Endothelial cell of umbilical vein (primary cell): ENCODE results near the gene CD248. TPM values are rescaled to one million over a fixed set of nuclear protein-coding genes. Genes with fewer than 3 reads are reported as not detected.

ENCODE experiments used
- BruUV-seq: library from RNA; stranded (reverse); fragments of 400-500 nt; replicated peaks from 2 replicates; lab custom pipeline; 2021; lab: Mats Ljungman, UMichigan
- CTCF ChIA-PET: fragments of 300-600, 350-600 bp; sonication (Branson Sonifier 250); formaldehyde crosslinking; loops from one replicate; lab custom pipeline; 2021; ENCODE audit warnings: antibody characterized with exemption, inconsistent platforms; lab: Charles Lee
- POLR2A ChIA-PET: fragments of 300-600, 350-600 bp; sonication (Branson Sonifier 250); formaldehyde crosslinking; loops from one replicate; lab custom pipeline; 2021; ENCODE audit warnings: antibody characterized with exemption, inconsistent platforms; lab: Charles Lee
- DNase-seq: peaks from one replicate; pipeline ENCODE4 v3.0.0-alpha.2; 2011; ENCODE audit warnings: low read depth, low spot score
- FAIRE-seq: peaks from 2 replicates; lab custom pipeline; 2011; peaks lifted over from hg19 to GRCh38; lab: Jason Lieb, UNC
- H2AFZ ChIP-seq: 2 replicates; pipeline ENCODE4 v1.6.0; 2012; ENCODE audit warnings: low read depth, low read length, control low read depth, inconsistent platforms
- H3K27ac ChIP-seq: 2 replicates; pipeline ENCODE4 v1.5.1; 2011; ENCODE audit warnings: low read depth, mild to moderate bottlenecking, control low read depth, low read length, moderate library complexity; ENCODE audit not compliant: insufficient read depth
- H3K27me3 ChIP-seq, 2 experiments: 2 replicates each; pipeline versions ENCODE4 v1.6.0 to v1.6.1; 2011; ENCODE audit warnings: low read length in 2 of 2, mixed read lengths in 1 of 2; ENCODE audit not compliant: control insufficient read depth in 2 of 2, insufficient read depth in 2 of 2
- H3K36me3 ChIP-seq, 2 experiments: 2 replicates in 1 of 2; 3 replicates in 1 of 2; pipeline ENCODE4 v1.5.1; 2011; ENCODE audit warnings: low read length in 2 of 2, mild to moderate bottlenecking in 1 of 2, moderate library complexity in 1 of 2; ENCODE audit not compliant: control insufficient read depth in 2 of 2, insufficient read depth in 2 of 2; ENCODE audit errors: extremely low read depth in 1 of 2
- H3K4me1 ChIP-seq: 3 replicates; pipeline ENCODE4 v1.5.1; 2011; ENCODE audit warnings: mild to moderate bottlenecking, low read length; ENCODE audit not compliant: control insufficient read depth, insufficient read depth; ENCODE audit errors: extremely low read depth
- H3K4me2 ChIP-seq: 2 replicates; pipeline ENCODE4 v1.6.1; 2011; ENCODE audit warnings: low read length, control low read depth, mixed read lengths; ENCODE audit not compliant: insufficient read depth
- H3K4me3 ChIP-seq, 3 experiments: fragments of 200-600 bp in 1 of 3; sonication (generic), shearing (Covaris generic) in 1 of 3; replicated peaks in 1 of 3; 2 replicates each; pipeline ENCODE4 v1.5.1; 2011 to 2016; ENCODE audit warnings: control low read depth in 3 of 3, low read length in 3 of 3, mild to moderate bottlenecking in 2 of 3, inconsistent platforms in 1 of 3, low read depth in 1 of 3, moderate library complexity in 1 of 3; ENCODE audit not compliant: insufficient read depth in 1 of 3
- H3K79me2 ChIP-seq: 2 replicates; pipeline ENCODE4 v1.6.0; 2012; ENCODE audit warnings: low read length, inconsistent platforms; ENCODE audit not compliant: control insufficient read depth, insufficient read depth
- H3K9ac ChIP-seq: replicated peaks from 2 replicates; pipeline ENCODE3; 2011; ENCODE audit warnings: low read length, control low read depth; ENCODE audit not compliant: insufficient read depth; ENCODE audit errors: extremely low read depth
- H3K9me1 ChIP-seq: replicated peaks from 3 replicates; pipeline ENCODE4 v1.6.0; 2011; ENCODE audit warnings: mild to moderate bottlenecking, low read length; ENCODE audit not compliant: control insufficient read depth, insufficient read depth; ENCODE audit errors: extremely low read depth
- H3K9me3 ChIP-seq: replicated peaks from 2 replicates; pipeline ENCODE4 v1.5.1; 2012; ENCODE audit warnings: low read length, inconsistent platforms; ENCODE audit not compliant: control insufficient read depth, insufficient read depth
- H4K20me1 ChIP-seq: replicated peaks from 2 replicates; pipeline ENCODE3; 2011; ENCODE audit warnings: mild to moderate bottlenecking, low read length; ENCODE audit not compliant: control insufficient read depth, insufficient read depth; ENCODE audit errors: extremely low read depth
- CTCF ChIP-seq, 2 donors: IDR thresholded peaks; 1 replicate in 1 of 2; 2 replicates in 1 of 2; pipeline ENCODE4 v1.5.1; 2011; ENCODE audit warnings: low read length in 2 of 2, mild to moderate bottlenecking in 2 of 2, moderate library complexity in 2 of 2, control low read depth in 1 of 2, inconsistent platforms in 1 of 2, low read depth in 1 of 2; ENCODE audit not compliant: insufficient read depth in 1 of 2; ENCODE audit errors: extremely low read depth in 1 of 2
- EZH2 ChIP-seq: IDR thresholded peaks from 2 replicates; pipeline ENCODE4 v1.6.1; 2012; ENCODE audit warnings: borderline replicate concordance, low read depth, mild to moderate bottlenecking, moderate library complexity, low read length, inconsistent platforms; ENCODE audit not compliant: severe bottlenecking
- FOS ChIP-seq: IDR thresholded peaks from 2 replicates; pipeline ENCODE4 v1.6.1; 2011; ENCODE audit warnings: mild to moderate bottlenecking, low read length, moderate library complexity, borderline replicate concordance; ENCODE audit not compliant: insufficient read depth
- GATA2 ChIP-seq: IDR thresholded peaks from 2 replicates; pipeline ENCODE4 v1.7.0; 2011; ENCODE audit warnings: low read depth, mild to moderate bottlenecking, moderate library complexity, mixed read lengths, low read length; ENCODE audit not compliant: insufficient read length, insufficient read depth
- JUN ChIP-seq: IDR thresholded peaks from 2 replicates; pipeline ENCODE4 v1.6.1; 2011; ENCODE audit warnings: borderline replicate concordance, low read depth; ENCODE audit not compliant: insufficient read length, insufficient read depth
- MAX ChIP-seq: IDR thresholded peaks from 2 replicates; pipeline ENCODE4 v1.6.1; 2011; ENCODE audit not compliant: insufficient read depth, insufficient read length
- MYC ChIP-seq: IDR thresholded peaks from one replicate; pipeline ENCODE4 v1.6.1; 2011; ENCODE audit warnings: mild to moderate bottlenecking, low read depth, low read length
- POLR2A ChIP-seq: IDR thresholded peaks from 2 replicates; pipeline ENCODE4 v1.6.1; 2012; ENCODE audit warnings: low read depth, mild to moderate bottlenecking, control low read depth, low read length
- POLR2AphosphoS5 ChIP-seq: IDR thresholded peaks from 2 replicates; pipeline ENCODE4 v1.6.1; 2012; ENCODE audit warnings: low read depth, mild to moderate bottlenecking, control low read depth, low read length, moderate library complexity; ENCODE audit not compliant: insufficient read depth
- dilution Hi-C: fragments of 300-500 bp; cut with MboI; formaldehyde crosslinking; loops from one replicate; pipeline ENCODE4 v1.15.0; 2019; ENCODE audit warnings: low sequenced_read_pairs; ENCODE audit not compliant: extremely low pct_ligation_motif_present
- intact Hi-C: fragments of 100-400 bp; cut with micrococcal nuclease; formaldehyde crosslinking; loops from one replicate; pipeline ENCODE4 v1.10.0; 2022
- polyA plus RNA-seq, 4 experiments: library from polyadenylated mRNA; depleted of rRNA in 3 of 4; stranded (reverse) in 3 of 4; unstranded in 1 of 4; fragments of >200 nt; gene quantifications; 2 replicates each; pipeline versions ENCODE4 v1.2.1 to v1.2.3, GENCODE V29; 2011 to 2012; ENCODE audit warnings: missing spikeins in 1 of 4
- total RNA-seq: library from RNA; stranded (reverse); gene quantifications from 2 replicates; pipeline ENCODE4 v1.2.3, GENCODE V29; 2021

The CD248 gene
- total and polyA plus RNA-seq, 2 donors (not counting 3 experiments of a cell fraction or from before 2014, with no cell fraction given), result 0.10 TPM; not detected in 1

GRCh38 chr11:66347425-66348276 is 30.8 kb upstream of the CD248 start, which contains the start of gene B4GAT1:
Gene B4GAT1 (minus strand): TSS chr11:66347629. CDS start chr11:66347545, 84 bp downstream.
- Histone ChIP-seq H4K20me1 (no peaks in the 10 kb centered on the region), H2AFZ (peak within 1 kb of the TSS; percentile 51), H3K9ac (peak within 1 kb of the TSS; percentile 7), H3K9me3 (no peaks in the 10 kb centered on the region), H3K27me3 (no peaks in the 10 kb centered on the region), H3K79me2 (peaks cover 19% of the 10 kb centered on the region), H3K4me2 (peak within 1 kb of the TSS; percentile 12), H3K36me3 (no peaks in the 10 kb centered on the region), H3K4me3 (peak within 1 kb of the TSS; percentile 6 to 87 (median 45)), H3K9me1 (no peaks in the 10 kb centered on the region), H3K4me1 (peaks cover 14% of the 10 kb centered on the region), H3K27ac (no peak within 1 kb of the TSS)
- intact Hi-C loops, result no loop called here
- FAIRE-seq (peak; percentile 77), DNase-seq (peak; percentile 96)
- CTCF ChIA-PET, result interaction anchor here (0.6 to 1.5 kb wide), 5 partner anchors 16 to 39 kb away, joined by 3 to 7 read pairs (median 4); no protein-coding TSS in a partner anchor
- BruUV-seq, result no TSS peak
- TF ChIP-seq JUN, result no peak
- TF ChIP-seq EZH2, result no peak
- peak; percentile 63 for TF ChIP-seq POLR2AphosphoS5
- TF ChIP-seq FOS, result no peak
- peak; percentile 62 for TF ChIP-seq MYC
- TF ChIP-seq POLR2A, result no peak
- peak; percentile 37 for TF ChIP-seq GATA2
- TF ChIP-seq CTCF (IDR thresholded peaks at IDR 0.05; ENCODE audit: extremely low read depth in 1 of 2, insufficient read depth in 1 of 2, low read depth in 1 of 2, low read length in 2 of 2), result no peak
- peak; percentile 18 for TF ChIP-seq MAX
- dilution Hi-C loops, result no loop called here
- POLR2A ChIA-PET, result no interaction called here
